ENCODE measurements around the gene QSOX1.
"Not testable (repeated sequence)": the region's sequence is repeated elsewhere in the genome, so short reads cannot be mapped to it uniquely, and the experiment has no call there.

Gene QSOX1

GRCh38 chr1:180188684-180189175 is 34.1 kb downstream of the QSOX1 start:
- DNase-seq (ENCODE audit: low read depth), result no peak

GRCh38 chr1:180190091-180190490 is 35.4 kb downstream of the QSOX1 start:
- DNase-seq (ENCODE audit: low read depth), result no peak

DNA sequence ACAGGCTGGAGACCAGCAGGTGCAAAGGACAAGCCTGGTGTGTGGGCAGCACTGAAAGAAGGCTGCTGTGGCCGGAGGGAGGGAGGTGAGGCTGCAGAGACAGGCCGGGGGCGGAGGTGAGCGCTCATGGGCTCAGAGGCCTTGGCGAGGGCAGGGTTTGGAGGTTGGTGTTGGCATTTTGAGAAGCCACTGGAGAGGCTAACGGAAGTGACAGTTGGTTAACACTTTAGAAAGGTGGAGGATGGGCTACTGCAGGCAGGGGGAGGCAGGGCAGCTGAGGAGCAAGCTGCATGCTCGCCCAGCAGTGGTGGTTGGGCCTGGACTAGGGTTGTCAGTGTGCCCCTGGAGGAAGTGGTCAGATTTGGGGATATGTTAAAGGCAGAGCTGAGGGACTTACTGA is 37.5 kb downstream of the QSOX1 start:
- no peak for DNase-seq (ENCODE audit: low read depth)

- DNase-seq (ENCODE audit: low read depth), result no peak
These were observed 38.7 kb downstream of the QSOX1 start for GRCh38 chr1:180193141-180194047.

GRCh38 chr1:180194048-180194425 is 39.4 kb downstream of the QSOX1 start:
- no peak for DNase-seq (ENCODE audit: low read depth)

DNA sequence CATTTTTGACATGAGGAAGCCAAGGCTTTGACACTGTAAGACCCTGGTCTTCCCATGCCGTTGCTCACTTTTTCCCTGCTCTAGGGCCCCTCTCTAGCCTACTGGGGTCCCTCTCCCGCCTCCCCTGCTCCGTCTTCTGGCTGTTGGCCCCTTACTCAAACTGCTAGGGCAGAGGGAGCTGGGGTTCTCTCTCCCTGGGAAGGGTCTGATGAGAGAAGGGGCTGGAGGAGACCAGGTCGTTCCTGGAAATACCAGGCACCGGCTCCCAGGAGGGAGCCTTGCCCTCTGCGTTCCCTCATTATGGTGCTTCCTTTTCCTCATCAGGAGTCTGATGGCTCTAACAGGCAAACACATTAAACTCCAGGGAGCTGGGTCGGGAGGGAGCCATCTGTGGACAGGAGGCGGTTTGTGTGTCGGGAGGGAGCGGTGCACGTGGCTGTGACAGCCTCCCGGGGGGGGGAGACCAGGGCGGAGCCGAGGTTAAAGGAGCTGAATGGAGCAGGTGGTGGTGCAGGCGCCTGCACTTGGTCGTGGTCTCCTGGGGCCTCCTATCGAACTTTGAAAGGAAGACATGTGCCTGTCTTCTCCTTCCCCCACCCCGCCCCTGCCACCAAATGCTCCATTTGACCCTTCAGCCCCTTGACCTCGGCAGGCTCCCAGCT is 40.0 kb downstream of the QSOX1 start:
- no peak for DNase-seq (ENCODE audit: low read depth)

GRCh38 chr1:180195401-180195800 is 40.7 kb downstream of the QSOX1 start:
- DNase-seq (ENCODE audit: low read depth), result no peak

- no peak for DNase-seq (ENCODE audit: low read depth)
These were observed 41.2 kb downstream of the QSOX1 start for GRCh38 chr1:180195916-180196315.

DNA sequence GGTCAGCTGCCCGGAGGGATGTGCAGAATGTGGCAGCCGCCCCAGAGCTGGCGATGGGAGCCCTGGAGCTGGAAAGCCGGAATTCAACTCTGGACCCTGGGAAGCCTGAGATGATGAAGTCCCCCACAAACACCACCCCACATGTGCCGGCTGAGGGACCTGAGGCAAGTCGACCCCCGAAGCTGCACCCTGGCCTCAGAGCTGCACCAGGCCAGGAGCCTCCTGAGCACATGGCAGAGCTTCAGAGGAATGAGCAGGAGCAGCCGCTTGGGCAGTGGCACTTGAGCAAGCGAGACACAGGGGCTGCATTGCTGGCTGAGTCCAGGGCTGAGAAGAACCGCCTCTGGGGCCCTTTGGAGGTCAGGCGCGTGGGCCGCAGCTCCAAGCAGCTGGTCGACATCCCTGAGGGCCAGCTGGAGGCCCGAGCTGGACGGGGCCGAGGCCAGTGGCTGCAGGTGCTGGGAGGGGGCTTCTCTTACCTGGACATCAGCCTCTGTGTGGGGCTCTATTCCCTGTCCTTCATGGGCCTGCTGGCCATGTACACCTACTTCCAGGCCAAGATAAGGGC is 41.9 kb downstream of the QSOX1 start:
- DNase-seq (ENCODE audit: low read depth), result no peak

GRCh38 chr1:180197231-180197630 is 42.6 kb downstream of the QSOX1 start:
- DNase-seq (ENCODE audit: low read depth), result no peak

GRCh38 chr1:180198196-180198595 is 43.5 kb downstream of the QSOX1 start:
- no peak for DNase-seq (ENCODE audit: low read depth)

DNA sequence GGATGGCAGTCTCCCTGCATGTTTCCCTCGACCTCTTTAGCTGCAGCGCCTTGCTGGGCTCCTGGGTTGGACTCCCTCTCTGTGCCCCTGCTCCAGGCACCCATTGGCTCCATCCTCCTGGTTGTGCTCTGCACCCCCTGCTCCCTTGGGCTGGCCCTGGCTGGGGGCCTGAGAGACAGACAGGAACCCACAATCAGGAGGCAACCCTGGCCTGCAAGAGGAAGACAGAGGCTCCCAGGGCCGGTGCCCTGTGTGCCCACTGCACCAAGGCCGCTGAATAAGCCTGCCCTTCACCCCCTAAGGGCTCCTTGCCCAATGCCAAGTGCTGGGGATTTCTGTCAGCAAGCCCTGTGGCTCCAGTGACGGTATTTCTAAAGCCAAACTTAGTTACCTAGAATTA is 43.9 kb downstream of the QSOX1 start:
- no peak for DNase-seq (ENCODE audit: low read depth)

DNA sequence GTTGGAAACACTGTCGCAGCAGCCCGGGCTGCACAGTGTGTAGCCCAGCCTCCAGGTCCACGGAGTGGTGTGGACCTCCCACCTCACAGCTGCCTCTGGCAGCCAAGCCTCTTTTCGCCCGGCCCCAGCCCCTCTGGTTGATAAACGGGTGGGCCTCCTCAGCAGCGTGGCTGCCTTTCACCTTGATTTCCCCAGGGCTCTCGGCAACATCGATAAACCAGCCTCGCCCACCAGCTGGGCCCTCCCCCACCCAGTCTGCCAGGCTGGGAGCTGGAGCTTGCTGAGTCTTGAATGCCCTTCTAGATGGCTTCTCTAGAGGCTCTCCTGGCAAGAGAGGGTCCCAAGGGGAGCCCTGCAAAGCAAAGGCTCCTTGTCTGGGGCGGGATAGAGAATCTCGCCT is 44.3 kb downstream of the QSOX1 start:
- no peak for DNase-seq (ENCODE audit: low read depth)

DNA sequence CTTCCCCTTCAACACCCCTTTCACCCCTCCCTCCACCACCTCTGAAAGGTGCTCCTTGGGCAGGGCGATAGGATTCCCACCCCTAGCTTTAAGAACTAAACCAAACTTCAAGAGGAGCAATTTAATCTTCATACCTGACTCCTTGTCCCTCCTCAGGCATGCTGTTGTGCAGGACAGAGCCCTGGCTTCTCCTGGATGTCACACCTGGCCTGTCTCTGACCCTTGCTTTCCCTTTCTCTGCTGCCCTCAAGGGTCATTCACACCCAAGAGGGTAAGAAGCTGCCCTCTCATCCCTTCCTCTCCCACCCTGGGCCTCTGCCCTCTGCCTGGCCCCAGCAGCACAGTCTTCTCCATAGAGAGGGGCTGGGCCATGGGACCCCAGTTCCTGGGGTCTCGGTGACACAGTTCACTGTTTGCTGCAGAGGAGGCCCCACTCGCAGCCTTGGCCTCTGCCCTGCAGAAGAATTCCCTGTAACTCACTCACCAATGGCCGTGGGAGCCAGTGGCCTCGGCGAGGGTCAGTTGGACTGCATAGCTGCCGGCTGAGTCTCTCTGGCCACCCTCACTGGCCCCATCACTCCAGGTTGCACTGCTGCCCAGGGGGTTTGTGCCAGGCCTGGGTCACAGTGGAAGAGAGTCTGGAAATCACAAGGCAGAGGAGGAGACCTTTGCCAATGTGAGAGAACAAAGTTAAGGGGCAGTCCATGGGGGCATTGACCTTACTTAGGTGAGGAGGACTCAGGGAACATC is 47.0 kb downstream of the QSOX1 start:
- DNase-seq (ENCODE audit: low read depth), result no peak

- not testable (repeated sequence) for DNase-seq (ENCODE audit: low read depth)
These were observed 47.9 kb downstream of the QSOX1 start for GRCh38 chr1:180202588-180202987.

- no peak for DNase-seq (ENCODE audit: low read depth)
These were observed 49.6 kb downstream of the QSOX1 start for GRCh38 chr1:180204231-180204630.

DNA sequence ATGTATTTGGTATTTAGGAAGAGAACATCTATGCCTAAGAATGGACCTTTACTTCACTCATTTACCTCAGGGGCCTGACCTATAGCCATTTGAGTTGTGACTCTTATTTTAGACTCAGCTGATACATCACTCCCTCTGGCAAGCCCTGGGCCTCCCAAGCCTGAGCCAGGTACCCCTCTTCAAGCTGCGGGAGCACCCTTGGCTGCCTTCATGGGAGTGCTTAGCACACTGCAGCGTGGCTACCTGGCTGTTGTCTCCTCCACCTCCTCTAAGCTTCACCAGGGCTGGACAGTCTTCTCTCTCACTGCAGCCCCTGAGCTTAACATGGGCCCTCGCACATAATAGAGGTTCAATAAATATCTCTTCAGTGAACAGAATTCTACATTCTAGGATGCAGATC is 51.9 kb downstream of the QSOX1 start:
- no peak for DNase-seq (ENCODE audit: low read depth)

DNA sequence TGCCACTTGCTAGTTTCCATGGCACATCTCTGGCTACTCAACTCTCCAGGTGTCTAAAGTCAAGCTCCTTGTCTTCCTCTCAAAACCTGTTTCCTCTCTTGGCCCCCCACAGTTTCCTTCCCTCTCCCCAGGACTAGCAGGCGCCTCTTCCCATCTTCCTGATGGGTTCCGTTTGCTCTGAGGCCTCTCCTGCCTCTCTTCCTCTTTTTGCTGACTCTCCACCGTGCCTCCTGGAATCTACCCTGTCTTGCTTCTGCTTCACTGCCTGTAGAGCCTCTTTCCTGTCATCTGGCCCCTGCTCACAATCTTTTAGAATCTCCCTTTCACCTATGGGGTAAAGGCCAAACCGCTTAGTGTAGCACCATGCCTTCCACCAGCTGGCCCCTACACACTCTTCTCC is 53.6 kb downstream of the QSOX1 start:
- DNase-seq (ENCODE audit: low read depth), result no peak

DNA sequence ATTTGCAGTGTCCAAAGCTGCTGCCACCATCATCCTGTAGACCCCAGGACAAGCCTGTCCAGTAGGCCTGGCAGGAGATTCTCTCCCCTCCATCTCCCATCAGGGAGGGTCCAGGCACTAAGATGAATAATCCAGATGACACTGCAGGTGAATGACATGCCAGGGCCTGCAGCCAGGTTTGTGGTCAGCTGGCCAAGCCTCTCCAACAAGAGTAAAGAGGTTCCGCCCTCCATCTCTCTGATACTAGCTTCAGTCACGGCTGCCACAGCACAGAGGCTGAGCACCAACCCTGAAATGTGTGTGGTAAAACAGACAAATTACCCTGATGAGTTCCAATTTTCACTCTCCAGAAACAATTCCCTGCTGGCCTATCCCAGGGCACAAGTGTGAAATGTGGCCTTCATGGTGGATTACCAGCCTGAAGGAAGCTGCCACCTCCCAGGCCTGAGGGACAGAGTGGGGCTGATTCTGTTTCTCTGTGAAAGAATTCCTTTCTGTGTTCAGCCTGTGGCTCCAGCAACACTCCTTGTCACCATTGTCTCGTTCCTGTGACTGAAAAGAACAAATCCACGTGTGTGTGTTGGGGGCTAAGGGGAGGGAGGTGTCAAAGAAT is 55.4 kb downstream of the QSOX1 start:
- no peak for DNase-seq (ENCODE audit: low read depth)

GRCh38 chr1:180211156-180211859 is 56.6 kb downstream of the QSOX1 start:
- DNase-seq (ENCODE audit: low read depth), result no peak

- no peak for DNase-seq (ENCODE audit: low read depth)
These were observed 57.2 kb downstream of the QSOX1 start for GRCh38 chr1:180211860-180212229.
